HepG2 (cell line): ENCODE results near the gene NEDD1. TPM values are rescaled to one million over a fixed set of nuclear protein-coding genes. Genes with fewer than 3 reads are reported as not detected.

Source experiments
- ARNTL ChIP-seq: sonication (generic); formaldehyde crosslinking; IDR thresholded peaks from 2 replicates; pipeline ENCODE4 v1.4.0; 2020; ENCODE audit warnings: mild to moderate bottlenecking, missing genetic modification reagents
- CREM ChIP-seq, 2 experiments: sonication (generic) in 1 of 2; formaldehyde crosslinking in 1 of 2; IDR thresholded peaks; 2 replicates each; pipeline versions ENCODE4 v1.4.0 to v1.6.1; 2016 to 2020; ENCODE audit warnings: antibody characterized with exemption in 1 of 2, mild to moderate bottlenecking in 1 of 2, missing genetic modification reagents in 1 of 2
- GABPB1 ChIP-seq: IDR thresholded peaks from 2 replicates; pipeline ENCODE4 v1.6.1; 2016; ENCODE audit warnings: mild to moderate bottlenecking, missing genetic modification reagents, moderate library complexity, missing compliant biosample characterization
- GMEB2 ChIP-seq: IDR thresholded peaks from 2 replicates; pipeline ENCODE4 v1.6.1; 2016; ENCODE audit warnings: missing biosample characterization, missing genetic modification reagents, low read depth
- MXD3 ChIP-seq: IDR thresholded peaks from 2 replicates; pipeline ENCODE4 v1.6.1; 2016; ENCODE audit warnings: mild to moderate bottlenecking, missing biosample characterization, missing genetic modification reagents
- SETDB1 ChIP-seq: sonication (generic); formaldehyde crosslinking; IDR thresholded peaks from 2 replicates; pipeline ENCODE4 v1.5.1; 2020; ENCODE audit warnings: missing genetic modification reagents, mild to moderate bottlenecking, borderline replicate concordance
- TEAD3 ChIP-seq: optimal IDR thresholded peaks from 2 replicates; pipeline ENCODE3; 2016; ENCODE audit warnings: borderline replicate concordance
- ZBTB39 ChIP-seq: sonication (generic); formaldehyde crosslinking; IDR thresholded peaks from 2 replicates; pipeline ENCODE4 v1.5.0; 2020; ENCODE audit warnings: missing genetic modification reagents
- ZFX ChIP-seq: sonication (generic); formaldehyde crosslinking; IDR thresholded peaks from 2 replicates; pipeline ENCODE4 v1.4.0; 2020; ENCODE audit warnings: mild to moderate bottlenecking, low read depth, missing genetic modification reagents, moderate library complexity
- ZNF225 ChIP-seq: sonication (generic); formaldehyde crosslinking; IDR thresholded peaks from 2 replicates; pipeline ENCODE4 v1.4.0; 2020; ENCODE audit warnings: mild to moderate bottlenecking, missing genetic modification reagents
- ZNF264 ChIP-seq: sonication (generic); formaldehyde crosslinking; IDR thresholded peaks from 2 replicates; pipeline ENCODE4 v1.4.0; 2020; ENCODE audit warnings: missing genetic modification reagents
- ZNF407 ChIP-seq: sonication (generic); formaldehyde crosslinking; IDR thresholded peaks from one replicate; pipeline ENCODE4 v1.5.1; 2020; ENCODE audit warnings: mild to moderate bottlenecking, missing genetic modification reagents; ENCODE audit errors: not compliant biosample characterization
- ZNF619 ChIP-seq: sonication (generic); formaldehyde crosslinking; IDR thresholded peaks from 2 replicates; pipeline ENCODE4 v1.4.0; 2020; ENCODE audit warnings: mild to moderate bottlenecking, missing genetic modification reagents
- ZNF660 ChIP-seq: sonication (generic); formaldehyde crosslinking; IDR thresholded peaks from 2 replicates; pipeline ENCODE4 v1.5.1; 2020; ENCODE audit warnings: mild to moderate bottlenecking, low read depth, missing genetic modification reagents, borderline replicate concordance
- ZNF773 ChIP-seq: sonication (generic); formaldehyde crosslinking; IDR thresholded peaks from 2 replicates; pipeline ENCODE4 v1.4.0; 2020; ENCODE audit warnings: missing genetic modification reagents, borderline replicate concordance
- polyA plus RNA-seq, 8 experiments: library from polyadenylated mRNA; depleted of rRNA in 3 of 8; stranded (reverse) in 7 of 8; unstranded in 1 of 8; fragments of >200 nt; fragmentation: Illumina TruSeq in 4 of 8; extraction: Trizol in 4 of 8; gene quantifications; 2 replicates each; pipeline versions ENCODE4 v1.2.1 to v1.2.3, GENCODE V29; 2011 to 2016; ENCODE audit warnings: low read depth in 4 of 8, missing spikeins in 1 of 8, mixed read lengths in 1 of 8; ENCODE audit not compliant: insufficient read depth in 1 of 8
- total RNA-seq, 5 experiments: library from RNA; depleted of rRNA; stranded (reverse); fragments of >200 nt; fragmentation: Illumina TruSeq; extraction: Trizol; gene quantifications; 2 replicates each; pipeline ENCODE4 v1.2.3, GENCODE V29; 2016; ENCODE audit warnings: low read depth in 1 of 5

NEDD1 gene
- total and polyA plus RNA-seq, 2 of the 13 experiments (the other 11 are each of a cell fraction or from before 2014, with no cell fraction given): 11.2 to 21.5 TPM

- TF ChIP-seq ZNF407 (CRISPR knock-in tag) (peak; percentile 70), GABPB1 (peak; percentile 98), ZNF660 (CRISPR knock-in tag) (no peak), ARNTL (CRISPR knock-in tag) (no peak), MXD3 (CRISPR knock-in tag) (peak; percentile 27; the same call in 1 of the 2 replicates), ZFX (peak; percentile 76), ZNF773 (CRISPR knock-in tag) (no peak), TEAD3 (CRISPR knock-in tag) (no peak), ZNF225 (CRISPR knock-in tag) (0 out of 2 replicates have a peak, but pooled peaks have one; percentile 21), CREM (IDR thresholded peaks at IDR 0.05) (peak; percentile 87; the same call in 1 of the 2 replicates), CREM (CRISPR knock-in tag; IDR thresholded peaks at IDR 0.05) (peak; percentile 54), ZBTB39 (CRISPR knock-in tag) (peak; percentile 89; the same call in 1 of the 2 replicates), GMEB2 (CRISPR knock-in tag) (peak; percentile 57; the same call in 1 of the 2 replicates), SETDB1 (CRISPR knock-in tag) (no peak), ZNF264 (CRISPR knock-in tag) (peak; percentile 65), ZNF619 (0 out of 2 replicates have a peak, but pooled peaks have one; percentile 33)
These were observed at the start of gene NEDD1 (continued) for GRCh38 chr12:96906849-96907670.
